Activated CD4-positive, alpha-beta memory T cell treated with anti-CD3 and anti-CD28 coated beads for 36 hours (primary cell): ENCODE data around the gene ZDHHC14. TPM values are rescaled to one million over a fixed set of nuclear protein-coding genes. Genes with fewer than 3 reads are reported as not detected.

ENCODE experiments used
- CTCF ChIA-PET: fragments of 350-600 bp; sonication (Branson Sonifier 250); formaldehyde crosslinking; loops from one replicate; lab custom pipeline; 2021; ENCODE audit warnings: antibody characterized with exemption, inconsistent platforms; lab: Charles Lee
- POLR2A ChIA-PET: fragments of 350-600 bp; sonication (Branson Sonifier 250); formaldehyde crosslinking; loops from one replicate; lab custom pipeline; 2021; ENCODE audit warnings: antibody characterized with exemption; lab: Charles Lee
- DNase-seq: peaks from one replicate; pipeline ENCODE4 v3.0.0-alpha.2; 2020
- H3K27ac Mint-ChIP-seq: one replicate; pipeline ENCODE4 v1.8.0; 2021; ENCODE audit warnings: mixed read lengths
- H3K27me3 Mint-ChIP-seq: one replicate; pipeline ENCODE4 v1.8.0; 2021; ENCODE audit warnings: mixed read lengths
- H3K36me3 Mint-ChIP-seq: one replicate; pipeline ENCODE4 v1.8.0; 2021; ENCODE audit warnings: mixed read lengths
- H3K4me1 Mint-ChIP-seq: one replicate; pipeline ENCODE4 v1.8.0; 2021; ENCODE audit warnings: low read depth, mixed read lengths
- H3K4me3 Mint-ChIP-seq: one replicate; pipeline ENCODE4 v1.8.0; 2021; ENCODE audit warnings: mild to moderate bottlenecking, mixed read lengths
- H3K9me3 Mint-ChIP-seq: one replicate; pipeline ENCODE4 v1.8.0; 2021; ENCODE audit warnings: mixed read lengths
- intact Hi-C: fragments of 100-400 bp; cut with micrococcal nuclease; formaldehyde crosslinking; loops from one replicate; pipeline ENCODE4 v1.15.1; 2023
- total RNA-seq, 2 experiments: library from RNA; stranded (reverse); gene quantifications; one replicate each; pipeline ENCODE4 v1.2.3, GENCODE V29; 2021

Gene ZDHHC14
- total RNA-seq, 2 experiments from 2014 or later, result 1.4 to 2.0 TPM

GRCh38 chr6:157411368-157411767 is 30.4 kb downstream of the ZDHHC14 start:
- no peak overlapping the region for H3K27ac Mint-ChIP-seq
- H3K4me1 Mint-ChIP-seq, result no peaks in the 10 kb centered on the region
- no peak overlapping the region for H3K4me3 Mint-ChIP-seq
- H3K36me3 Mint-ChIP-seq, result no peaks in the 10 kb centered on the region
- intact Hi-C loops, result no loop called here
- H3K9me3 Mint-ChIP-seq, result no peaks in the 10 kb centered on the region
- ChIA-PET POLR2A (no interaction called here), CTCF (interaction anchor here (1.3 kb wide), 1 partner anchor 615 kb away, joined by 3 read pairs; no protein-coding TSS in a partner anchor)
- peaks cover 2% of the 10 kb centered on the region for H3K27me3 Mint-ChIP-seq
- DNase-seq, result no peak

DNA sequence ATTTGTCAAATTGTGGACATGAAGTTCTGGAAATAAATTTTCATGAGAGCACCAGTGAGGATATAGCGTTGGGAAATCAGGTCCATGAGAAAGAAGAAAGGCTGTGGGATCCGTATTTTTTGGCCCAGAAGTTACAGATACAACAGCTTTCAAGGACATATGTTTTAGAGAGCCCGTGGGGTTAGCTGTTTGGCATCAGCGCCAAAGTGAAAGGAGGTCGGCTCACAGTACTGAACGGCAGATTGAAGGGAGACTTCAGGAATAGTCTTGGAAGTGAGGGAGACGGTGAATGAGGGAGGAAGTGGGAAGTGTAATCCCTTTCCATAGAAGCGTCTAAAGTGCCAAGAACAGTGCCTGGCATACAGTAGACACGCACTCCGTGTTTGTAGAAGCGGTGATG is 31.8 kb downstream of the ZDHHC14 start:
- ChIA-PET POLR2A (interaction anchor here (0.6 kb wide), 1 partner anchor 78 kb away, joined by 3 read pairs; no protein-coding TSS in a partner anchor), CTCF (interaction anchor here (1.3 kb wide), 1 partner anchor 613 kb away, joined by 3 read pairs; no protein-coding TSS in a partner anchor)
- Mint-ChIP-seq H3K36me3 (no peaks in the 10 kb centered on the region), H3K4me1 (no peaks in the 10 kb centered on the region), H3K4me3 (no peak overlapping the region), H3K27ac (no peak overlapping the region), H3K27me3 (peaks cover 2% of the 10 kb centered on the region), H3K9me3 (no peaks in the 10 kb centered on the region)
- intact Hi-C loops, result no loop called here
- no peak for DNase-seq

DNA sequence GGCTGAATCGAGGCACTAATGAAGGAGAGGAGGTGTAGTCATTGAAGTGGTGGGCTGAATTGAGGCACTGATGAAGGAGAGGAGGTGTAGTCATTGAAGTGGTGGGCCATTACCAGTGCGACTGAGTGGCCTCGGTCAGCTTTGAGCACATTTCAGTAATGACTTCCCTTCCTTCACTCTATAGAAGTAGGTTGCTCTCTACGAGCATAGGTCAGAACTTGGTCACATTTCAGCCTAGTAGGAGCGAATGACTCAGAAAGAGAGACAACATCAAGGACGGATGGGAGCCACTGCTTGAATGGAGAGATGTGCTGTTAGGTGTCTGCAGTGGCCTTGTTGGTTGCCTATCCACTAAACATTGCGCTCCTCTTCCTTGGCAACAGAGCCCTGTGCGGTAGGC is 39.5 kb downstream of the ZDHHC14 start:
- ChIA-PET CTCF (no interaction called here), POLR2A (interaction anchor here (0.6 kb wide), 1 partner anchor 545 kb away, joined by 3 read pairs; no protein-coding TSS in a partner anchor)
- Mint-ChIP-seq H3K27me3 (no peaks in the 10 kb centered on the region), H3K36me3 (no peaks in the 10 kb centered on the region), H3K27ac (no peak overlapping the region), H3K4me1 (peaks cover 3% of the 10 kb centered on the region), H3K9me3 (no peaks in the 10 kb centered on the region), H3K4me3 (no peak overlapping the region)
- intact Hi-C loops, result no loop called here
- DNase-seq, result no peak

- no peaks in the 10 kb centered on the region for H3K9me3 Mint-ChIP-seq
- H3K4me1 Mint-ChIP-seq, result peaks cover 29% of the 10 kb centered on the region
- no peak overlapping the region for H3K4me3 Mint-ChIP-seq
- POLR2A ChIA-PET, result no interaction called here
- intact Hi-C loops, result no loop called here
- peaks cover 10% of the 10 kb centered on the region for H3K27me3 Mint-ChIP-seq
- H3K36me3 Mint-ChIP-seq, result no peaks in the 10 kb centered on the region
- CTCF ChIA-PET, result no interaction called here
- H3K27ac Mint-ChIP-seq, result no peak overlapping the region
- DNase-seq, result no peak
Measured at GRCh38 chr6:157424491-157425020, 43.6 kb downstream of the ZDHHC14 start.

GRCh38 chr6:157427969-157428368 is 47.0 kb downstream of the ZDHHC14 start:
- peak overlapping the region; percentile 22 for H3K4me3 Mint-ChIP-seq
- ChIA-PET POLR2A (interaction anchor here (1.2 to 2.4 kb wide), 5 partner anchors 13 to 108 kb away, joined by 4 to 10 read pairs (median 5); no protein-coding TSS in a partner anchor), CTCF (interaction anchor here (1.3 to 2.0 kb wide), 2 partner anchors 32 to 238 kb away, joined by 3 to 6 read pairs; no protein-coding TSS in a partner anchor)
- peaks cover 37% of the 10 kb centered on the region for H3K4me1 Mint-ChIP-seq
- H3K9me3 Mint-ChIP-seq, result no peaks in the 10 kb centered on the region
- H3K27me3 Mint-ChIP-seq, result peaks cover 10% of the 10 kb centered on the region
- peak overlapping the region; percentile 74 for H3K27ac Mint-ChIP-seq
- no peaks in the 10 kb centered on the region for H3K36me3 Mint-ChIP-seq
- DNase-seq, result peak; percentile 55
- intact Hi-C loops, result no loop called here

DNA sequence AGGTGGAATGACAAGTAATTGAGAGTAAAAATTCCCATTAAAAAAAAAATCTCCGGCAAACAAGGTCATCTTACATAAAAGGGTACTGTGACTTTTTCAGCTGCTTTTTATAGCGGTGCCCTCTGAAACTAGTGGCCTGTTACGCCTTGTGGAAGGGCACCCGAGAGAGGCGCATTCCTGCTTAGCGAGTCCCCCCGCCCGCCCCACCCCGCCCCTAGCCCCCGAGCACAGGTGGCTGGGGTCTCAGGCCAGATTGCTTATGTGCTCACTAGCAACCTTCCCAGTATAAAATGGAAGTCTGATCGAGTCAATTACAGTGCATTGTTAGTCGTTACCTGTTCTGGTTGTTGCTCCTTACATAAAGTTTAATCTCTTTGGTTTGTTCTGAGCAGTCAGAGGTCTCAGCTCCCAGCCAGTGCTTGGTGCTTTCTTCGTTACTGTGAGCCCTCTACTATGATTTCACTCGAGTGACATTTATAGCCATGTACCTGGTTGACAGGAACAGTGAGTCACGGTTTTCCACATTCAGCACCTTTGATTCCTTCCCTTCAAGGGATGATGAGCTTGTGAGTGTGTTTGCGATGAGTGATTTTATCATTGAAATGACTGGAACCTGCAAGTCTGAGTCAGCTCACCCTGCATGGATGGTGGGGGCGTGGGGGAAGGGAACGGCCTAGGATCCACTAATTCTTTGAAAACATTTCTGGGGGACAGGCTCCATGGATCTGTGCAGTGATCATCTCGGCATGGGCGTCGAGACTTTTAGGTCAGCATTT is 47.6 kb downstream of the ZDHHC14 start:
- Mint-ChIP-seq H3K4me1 (peaks cover 37% of the 10 kb centered on the region), H3K4me3 (no peak overlapping the region), H3K36me3 (no peaks in the 10 kb centered on the region), H3K27me3 (peaks cover 10% of the 10 kb centered on the region), H3K9me3 (no peaks in the 10 kb centered on the region), H3K27ac (peak overlapping the region; percentile 74)
- intact Hi-C loops, result loop anchor here (1.0 kb wide), 4 partner anchors 33 to 598 kb away; no protein-coding TSS in a partner anchor
- POLR2A ChIA-PET, result interaction anchor here (0.8 to 2.4 kb wide), 8 partner anchors 12 to 141 kb away, joined by 3 to 10 read pairs (median 5); no protein-coding TSS in a partner anchor
- CTCF ChIA-PET, result interaction anchor here (1.1 to 2.0 kb wide), 3 partner anchors 15 to 238 kb away, joined by 3 to 6 read pairs (median 3); no protein-coding TSS in a partner anchor
- peak; percentile 88 for DNase-seq

- H3K36me3 Mint-ChIP-seq, result no peaks in the 10 kb centered on the region
- ChIA-PET POLR2A (interaction anchor here (0.8 to 2.4 kb wide), 8 partner anchors 11 to 141 kb away, joined by 3 to 10 read pairs (median 5); no protein-coding TSS in a partner anchor), CTCF (interaction anchor here (1.1 to 2.0 kb wide), 3 partner anchors 14 to 237 kb away, joined by 3 to 6 read pairs (median 3); no protein-coding TSS in a partner anchor)
- H3K27me3 Mint-ChIP-seq, result peaks cover 10% of the 10 kb centered on the region
- intact Hi-C loops, result loop anchor here (1.0 kb wide), 4 partner anchors 32 to 597 kb away; no protein-coding TSS in a partner anchor
- no peaks in the 10 kb centered on the region for H3K9me3 Mint-ChIP-seq
- H3K4me1 Mint-ChIP-seq, result peaks cover 37% of the 10 kb centered on the region
- H3K4me3 Mint-ChIP-seq, result no peak overlapping the region
- no peak for DNase-seq
- peak overlapping the region; percentile 74 for H3K27ac Mint-ChIP-seq
Measured at GRCh38 chr6:157429248-157429647, 48.3 kb downstream of the ZDHHC14 start.

- DNase-seq, result no peak
- peaks cover 37% of the 10 kb centered on the region for H3K4me1 Mint-ChIP-seq
- H3K36me3 Mint-ChIP-seq, result no peaks in the 10 kb centered on the region
- CTCF ChIA-PET, result interaction anchor here (1.0 kb wide), 1 partner anchor 138 kb away, joined by 3 read pairs; no protein-coding TSS in a partner anchor
- no peak overlapping the region for H3K4me3 Mint-ChIP-seq
- POLR2A ChIA-PET, result no interaction called here
- H3K9me3 Mint-ChIP-seq, result no peaks in the 10 kb centered on the region
- H3K27me3 Mint-ChIP-seq, result peaks cover 7% of the 10 kb centered on the region
- no peak overlapping the region for H3K27ac Mint-ChIP-seq
- intact Hi-C loops, result no loop called here
Measured at GRCh38 chr6:157430834-157431233, 49.8 kb downstream of the ZDHHC14 start.

DNA sequence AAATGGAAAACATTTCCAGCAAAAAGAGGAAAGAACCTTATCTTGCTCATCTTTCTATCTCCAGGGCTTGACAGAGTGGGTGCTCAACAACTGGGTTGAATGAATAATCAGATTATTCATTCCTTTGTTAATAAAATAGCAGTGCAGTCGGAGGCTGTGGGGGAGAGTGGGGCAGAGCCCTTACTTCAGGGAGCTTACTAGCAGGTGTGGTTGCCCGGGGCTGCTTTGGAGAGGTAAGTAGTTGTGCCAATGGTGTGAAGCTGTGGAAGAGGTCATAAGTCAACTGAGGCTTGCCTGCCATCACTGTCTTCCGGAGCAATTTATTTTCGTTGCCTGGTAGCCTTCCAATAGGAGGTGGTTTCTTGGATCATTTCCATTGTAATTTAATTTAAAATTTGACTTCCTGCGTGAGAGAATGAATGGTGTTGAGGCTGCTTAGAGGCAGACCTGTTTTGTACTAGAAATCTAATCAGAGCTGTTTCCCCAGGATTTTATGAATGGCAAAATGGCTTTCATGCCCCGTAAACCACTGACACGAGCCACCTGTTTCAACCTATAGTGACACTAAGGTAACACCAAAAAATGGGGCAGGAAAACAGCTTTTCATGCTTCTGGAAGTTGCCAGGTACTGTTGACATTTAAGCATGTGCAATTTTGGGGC is 51.4 kb downstream of the ZDHHC14 start:
- Mint-ChIP-seq H3K9me3 (no peaks in the 10 kb centered on the region), H3K36me3 (no peaks in the 10 kb centered on the region), H3K4me1 (peaks cover 31% of the 10 kb centered on the region), H3K27me3 (peaks cover 4% of the 10 kb centered on the region), H3K27ac (no peak overlapping the region), H3K4me3 (no peak overlapping the region)
- ChIA-PET CTCF (no interaction called here), POLR2A (no interaction called here)
- intact Hi-C loops, result no loop called here
- no peak for DNase-seq

- no peaks in the 10 kb centered on the region for H3K9me3 Mint-ChIP-seq
- H3K4me1 Mint-ChIP-seq, result peaks cover 26% of the 10 kb centered on the region
- H3K27me3 Mint-ChIP-seq, result peaks cover 4% of the 10 kb centered on the region
- POLR2A ChIA-PET, result no interaction called here
- H3K27ac Mint-ChIP-seq, result no peak overlapping the region
- intact Hi-C loops, result no loop called here
- CTCF ChIA-PET, result no interaction called here
- no peak overlapping the region for H3K4me3 Mint-ChIP-seq
- no peak for DNase-seq
- H3K36me3 Mint-ChIP-seq, result no peaks in the 10 kb centered on the region
Measured at GRCh38 chr6:157432892-157433265, 51.9 kb downstream of the ZDHHC14 start.

GRCh38 chr6:157433678-157434081 is 52.7 kb downstream of the ZDHHC14 start:
- peaks cover 4% of the 10 kb centered on the region for H3K27me3 Mint-ChIP-seq
- no peak overlapping the region for H3K4me3 Mint-ChIP-seq
- no peaks in the 10 kb centered on the region for H3K9me3 Mint-ChIP-seq
- POLR2A ChIA-PET, result no interaction called here
- H3K36me3 Mint-ChIP-seq, result no peaks in the 10 kb centered on the region
- DNase-seq, result no peak
- H3K27ac Mint-ChIP-seq, result no peak overlapping the region
- peaks cover 19% of the 10 kb centered on the region for H3K4me1 Mint-ChIP-seq
- CTCF ChIA-PET, result no interaction called here
- intact Hi-C loops, result no loop called here
